DLD1 (cell line): ENCODE measurements around the gene USE1.
"Not testable (repeated sequence)": the region's sequence is repeated elsewhere in the genome, so short reads cannot be mapped to it uniquely, and the experiment has no call there.

Experiments used
- in situ Hi-C: cut with HindIII; loops from 2 replicates; pipeline ENCODE4 v1.10.0; 2017; ENCODE audit warnings: low sequenced_read_pairs

USE1 gene, protein sequence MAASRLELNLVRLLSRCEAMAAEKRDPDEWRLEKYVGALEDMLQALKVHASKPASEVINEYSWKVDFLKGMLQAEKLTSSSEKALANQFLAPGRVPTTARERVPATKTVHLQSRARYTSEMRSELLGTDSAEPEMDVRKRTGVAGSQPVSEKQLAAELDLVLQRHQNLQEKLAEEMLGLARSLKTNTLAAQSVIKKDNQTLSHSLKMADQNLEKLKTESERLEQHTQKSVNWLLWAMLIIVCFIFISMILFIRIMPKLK

DNA sequence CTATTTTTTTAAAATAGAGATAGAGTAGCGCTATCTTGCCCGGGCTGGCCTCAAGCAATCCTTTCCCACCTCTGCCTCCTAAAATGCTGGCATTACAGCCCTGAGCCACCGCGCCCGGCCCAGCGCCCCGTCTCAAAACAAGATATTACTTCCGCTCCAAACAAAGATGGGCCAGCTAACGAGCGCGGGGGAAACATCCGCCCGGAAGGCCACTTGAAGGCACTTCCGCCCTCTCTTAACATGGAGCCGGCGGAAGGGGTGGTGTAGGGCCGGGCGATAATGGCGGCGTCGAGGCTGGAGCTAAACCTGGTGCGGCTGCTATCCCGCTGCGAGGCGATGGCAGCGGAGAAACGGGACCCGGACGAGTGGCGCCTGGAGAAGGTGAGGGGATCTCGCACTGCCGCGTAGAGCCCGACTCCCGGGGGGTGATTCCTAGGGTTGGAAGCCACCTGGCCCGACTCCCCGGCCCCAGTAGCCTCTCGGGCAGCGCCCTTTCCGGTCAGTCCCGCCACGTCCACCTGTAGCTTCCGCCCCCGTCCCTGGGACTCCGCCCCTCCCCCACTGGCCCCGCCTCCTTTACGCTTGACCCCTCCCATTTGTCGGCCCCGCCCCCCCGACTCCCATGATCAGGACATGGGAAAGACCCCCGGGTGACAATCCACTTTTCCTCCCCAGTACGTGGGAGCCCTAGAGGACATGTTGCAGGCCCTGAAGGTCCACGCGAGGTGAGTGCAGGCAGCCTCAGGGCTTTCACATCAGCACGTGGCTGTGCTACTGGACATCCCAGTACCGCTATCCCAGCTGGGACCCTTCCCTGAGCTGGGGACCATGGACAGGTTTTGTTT, at the start of gene USE1:
USE1 (plus strand) TSS at position 231 of the 845 bp plus-strand sequence; CDS start at position 280, 49 bp downstream.
- in situ Hi-C loops, result no loop called here

DNA sequence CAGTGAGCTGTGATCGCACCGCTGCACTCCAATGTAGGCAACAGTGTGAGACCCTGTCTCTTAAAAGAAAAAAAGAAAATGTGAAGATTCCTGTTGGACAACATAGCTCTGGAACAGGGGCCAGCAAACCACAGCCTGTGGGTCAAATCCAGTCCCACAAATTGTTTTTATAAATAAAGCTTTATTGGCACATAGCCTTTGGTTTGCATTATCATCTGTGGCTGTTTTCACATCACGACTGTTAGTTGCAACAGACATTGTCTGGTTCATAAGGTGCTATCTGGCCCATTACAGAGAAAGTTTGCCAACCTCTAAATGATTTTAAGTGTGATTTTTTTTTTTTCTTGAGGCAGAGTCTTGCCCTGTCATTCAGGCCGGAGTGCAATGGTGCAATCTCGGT, 49.4 kb upstream of the USE1 start:
- in situ Hi-C loops, result loop anchor here (10.0 kb wide), 1 partner anchor 131 kb away; no protein-coding TSS in a partner anchor

DNA sequence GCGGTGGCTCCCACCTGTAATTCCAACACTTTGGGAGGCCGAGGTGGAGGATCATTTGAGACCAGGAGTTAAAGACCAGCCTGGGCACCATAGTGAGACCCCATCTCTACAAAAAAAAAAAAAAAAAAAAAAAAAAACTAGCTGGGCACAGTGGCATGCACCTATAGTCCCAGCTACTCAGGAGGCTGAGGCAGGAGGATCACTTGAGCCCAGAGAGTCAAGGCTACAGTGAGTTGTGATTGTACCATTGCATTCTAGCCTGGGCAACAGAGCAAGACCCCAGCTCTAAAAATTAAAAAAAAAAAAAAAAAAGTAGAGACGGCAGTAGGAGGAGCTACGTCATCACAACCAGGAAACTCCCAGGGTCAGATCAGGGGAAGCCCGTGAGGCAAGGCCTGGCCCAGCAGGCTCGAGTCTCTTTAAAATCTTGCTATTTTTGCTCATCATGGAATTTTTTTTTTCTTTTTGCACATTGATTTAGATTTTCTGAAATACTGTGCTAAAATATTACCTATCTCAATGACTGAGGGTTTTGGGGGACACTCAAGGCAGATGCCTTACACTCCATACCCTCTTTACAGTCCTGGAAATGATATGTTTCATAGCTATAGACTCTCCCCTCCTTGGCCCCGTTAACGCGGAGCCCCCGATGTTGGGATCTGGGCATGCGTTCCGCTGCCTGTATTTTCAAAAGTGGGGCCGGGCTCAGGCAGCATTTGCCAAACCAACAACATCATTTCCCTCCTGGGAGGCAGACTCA, 44.4 kb upstream of the USE1 start:
- in situ Hi-C loops, result no loop called here

DNA sequence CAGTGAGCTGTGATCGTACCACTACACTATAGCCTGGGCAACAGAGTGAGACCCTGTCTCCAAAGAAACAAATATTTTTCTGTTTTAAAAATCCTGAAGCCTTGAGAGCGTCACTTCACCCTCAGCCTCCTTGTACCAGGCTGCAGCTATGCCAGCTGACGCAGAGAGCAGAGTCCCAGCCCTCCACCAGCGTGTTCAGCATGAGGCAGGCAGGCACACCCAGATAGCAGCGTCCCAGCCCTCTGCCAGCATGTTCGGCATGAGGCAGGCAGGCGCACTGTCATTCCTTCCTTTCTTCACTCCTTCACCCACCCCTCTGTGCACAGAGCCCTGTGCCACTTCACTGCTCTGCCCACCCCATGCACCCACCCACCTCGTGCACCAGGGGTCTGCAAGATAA, 43.3 kb upstream of the USE1 start:
- in situ Hi-C loops, result no loop called here

DNA sequence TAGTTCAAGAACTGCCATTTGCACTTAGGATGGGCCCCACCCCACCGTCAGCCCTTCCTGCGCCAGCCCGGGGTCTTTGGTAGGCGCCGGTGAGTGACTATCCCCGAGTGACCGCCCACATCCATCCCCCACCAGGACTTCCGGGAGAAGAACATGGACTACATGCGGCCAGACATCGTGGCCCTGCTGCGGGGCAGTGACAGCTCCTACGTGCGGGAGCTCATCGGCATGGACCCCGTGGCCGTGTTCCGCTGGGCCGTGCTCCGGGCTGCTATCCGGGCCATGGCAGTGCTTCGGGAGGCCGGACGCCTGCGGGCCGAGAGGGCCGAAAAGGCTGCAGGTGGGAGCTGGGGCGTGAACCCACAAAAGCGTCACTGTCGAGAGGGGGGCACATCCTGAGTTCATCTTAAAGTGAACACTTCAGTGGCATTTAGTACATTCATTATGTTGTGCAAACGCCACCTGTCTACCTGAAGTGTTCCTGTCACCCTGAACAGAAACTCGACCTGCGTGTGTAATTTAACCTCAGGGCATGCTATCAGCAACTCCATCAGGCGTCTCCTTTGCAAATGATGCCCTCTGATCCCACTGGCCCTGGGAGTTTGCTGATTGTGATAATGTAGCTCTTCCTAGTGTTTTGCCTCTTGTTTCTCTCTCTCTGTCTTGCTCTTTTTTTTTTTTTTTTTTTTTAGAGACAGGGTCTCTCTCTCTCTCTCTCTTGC, 42.4 kb upstream of the USE1 start:
- in situ Hi-C loops, result no loop called here

DNA sequence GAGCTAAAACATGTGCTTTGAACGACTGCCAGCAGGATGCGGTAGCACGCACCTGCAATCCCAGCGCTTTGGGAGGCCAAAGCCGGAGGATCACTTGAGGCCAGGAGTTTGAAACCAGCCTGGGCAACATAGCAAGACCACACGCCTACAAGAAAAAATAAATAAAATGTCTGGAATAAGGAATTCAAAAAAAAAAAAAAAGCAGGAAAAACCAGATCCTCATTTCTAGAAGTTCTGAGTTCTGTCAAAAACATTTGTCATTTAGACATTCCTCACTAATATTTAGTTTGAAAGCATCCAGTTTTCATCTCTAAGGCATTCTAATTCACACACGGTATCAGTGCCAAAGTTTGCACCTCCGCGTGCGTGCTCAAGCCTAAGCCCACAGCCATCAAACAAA, 36.9 kb upstream of the USE1 start:
- in situ Hi-C loops, result no loop called here

DNA sequence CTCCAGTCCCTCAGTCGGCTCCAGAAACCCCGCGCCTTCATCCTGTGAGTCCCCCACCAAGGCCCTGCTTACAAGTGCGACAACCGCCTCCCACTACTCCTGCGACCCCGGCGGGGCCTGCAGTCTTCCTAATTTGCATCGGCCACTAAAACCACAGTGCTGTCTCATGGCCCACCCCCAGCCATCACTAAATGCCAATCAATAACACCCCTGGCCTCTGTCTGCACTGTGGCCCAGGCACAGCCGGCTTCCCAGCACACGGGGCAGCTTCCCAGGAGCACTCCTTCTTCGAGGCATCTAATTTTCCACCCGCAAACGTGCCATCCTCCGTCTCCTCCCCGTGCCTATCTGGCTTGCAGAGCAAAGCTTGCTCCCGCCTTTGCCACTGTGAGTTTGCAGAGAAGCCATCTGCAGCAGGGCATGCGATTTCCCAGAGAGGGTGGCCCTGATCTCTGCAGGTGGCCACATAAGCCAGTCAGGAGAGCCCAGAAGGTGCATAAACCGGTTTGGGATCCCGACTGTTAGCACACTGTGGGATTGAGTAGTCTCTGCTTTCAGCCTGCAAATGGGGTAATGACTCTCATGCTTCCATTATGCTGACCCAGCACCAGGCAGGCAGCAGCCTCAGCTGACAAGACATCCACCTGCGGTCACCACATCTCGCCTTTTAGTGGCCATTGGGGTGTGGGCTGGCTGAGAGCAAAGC, 34.0 kb upstream of the USE1 start:
- in situ Hi-C loops, result no loop called here

DNA sequence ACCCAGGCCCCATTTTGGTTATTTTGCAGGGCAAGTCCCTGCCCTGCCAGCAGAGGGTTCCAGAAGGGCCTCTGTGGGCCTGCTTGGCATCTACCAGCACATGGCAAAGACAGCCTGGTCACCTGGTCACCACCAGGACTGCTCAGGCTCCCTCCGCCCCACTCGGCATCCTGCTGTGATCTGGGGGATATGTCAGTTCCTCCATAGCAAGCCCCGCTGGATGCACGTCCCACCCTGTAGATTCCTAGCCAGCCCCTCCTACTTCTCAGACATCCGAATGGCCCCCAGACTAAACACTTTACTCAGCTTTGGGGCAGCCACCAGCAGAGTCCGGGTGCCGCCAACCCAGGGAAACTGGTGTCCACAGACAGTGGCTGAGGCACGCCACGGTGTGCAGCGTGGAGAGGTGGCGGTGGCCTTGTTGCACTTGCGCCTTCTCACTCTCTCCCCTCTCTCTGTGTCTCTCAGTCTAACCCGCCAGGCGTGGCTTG, 31.8 kb upstream of the USE1 start:
- in situ Hi-C loops, result no loop called here

DNA sequence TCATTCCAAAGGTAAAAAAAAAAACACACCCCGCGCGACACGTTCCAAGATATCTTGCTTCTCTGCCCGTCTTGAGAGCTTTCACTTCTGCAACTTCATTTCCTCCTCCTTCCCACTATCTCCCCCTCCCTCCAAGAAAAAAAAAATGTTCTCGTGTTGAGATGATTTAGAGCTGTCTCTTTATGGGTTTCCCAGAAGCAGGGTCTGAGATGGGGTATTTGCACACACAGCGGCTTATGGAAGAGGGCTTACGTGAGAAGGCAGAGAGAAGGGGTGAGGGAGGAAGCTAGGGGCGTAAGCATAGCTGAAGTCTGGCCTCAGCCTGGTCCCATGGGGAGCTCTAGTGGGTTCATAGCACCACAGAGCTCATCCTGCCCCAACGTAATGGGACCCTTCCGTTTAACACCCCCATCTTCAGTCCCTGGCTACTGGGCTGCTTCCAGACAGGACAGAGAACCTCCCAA, 31.3 kb upstream of the USE1 start:
- in situ Hi-C loops, result no loop called here

DNA sequence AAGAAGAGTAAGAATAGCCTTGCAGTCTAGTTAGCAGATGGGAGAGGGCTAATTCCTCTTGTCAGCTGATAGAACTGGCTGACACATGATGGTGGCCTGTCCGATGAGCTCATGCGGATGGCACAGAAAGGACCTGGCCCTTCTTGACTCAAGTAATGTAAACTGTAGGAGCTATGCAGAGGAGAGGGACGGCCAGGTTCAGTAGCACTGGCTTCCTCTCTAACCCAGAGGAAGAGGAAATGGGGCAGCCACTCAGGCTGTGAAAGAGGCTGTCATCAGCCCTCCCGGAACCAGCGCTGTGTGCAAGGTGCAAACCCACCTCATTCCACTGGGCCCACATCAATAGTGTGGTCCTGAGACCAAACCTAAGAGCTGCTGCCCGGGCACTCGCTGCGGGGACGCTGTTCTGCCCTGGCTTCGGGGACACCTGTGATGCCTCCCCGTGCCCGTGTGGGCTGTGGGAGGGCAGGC, 30.8 kb upstream of the USE1 start:
- in situ Hi-C loops, result no loop called here

DNA sequence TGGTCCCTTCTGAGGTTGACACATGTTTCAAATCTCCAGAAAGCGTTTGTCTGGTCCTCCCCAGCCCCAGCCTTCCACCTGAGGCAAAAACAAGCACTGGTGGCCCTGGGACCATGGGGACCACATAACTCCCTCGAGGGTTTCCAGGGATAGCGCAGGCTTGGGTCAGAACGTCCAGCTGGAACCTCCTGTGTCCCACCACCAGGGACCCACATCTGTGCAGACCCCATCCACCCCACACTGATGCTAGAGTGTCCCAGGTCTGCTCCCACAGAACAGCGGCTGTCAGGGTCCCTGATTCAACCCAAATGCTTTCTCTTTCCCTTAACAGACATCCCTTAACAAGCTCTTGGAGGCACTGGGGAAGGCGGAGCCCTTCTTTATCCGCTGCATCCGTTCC, 29.6 kb upstream of the USE1 start:
- in situ Hi-C loops, result no loop called here

DNA sequence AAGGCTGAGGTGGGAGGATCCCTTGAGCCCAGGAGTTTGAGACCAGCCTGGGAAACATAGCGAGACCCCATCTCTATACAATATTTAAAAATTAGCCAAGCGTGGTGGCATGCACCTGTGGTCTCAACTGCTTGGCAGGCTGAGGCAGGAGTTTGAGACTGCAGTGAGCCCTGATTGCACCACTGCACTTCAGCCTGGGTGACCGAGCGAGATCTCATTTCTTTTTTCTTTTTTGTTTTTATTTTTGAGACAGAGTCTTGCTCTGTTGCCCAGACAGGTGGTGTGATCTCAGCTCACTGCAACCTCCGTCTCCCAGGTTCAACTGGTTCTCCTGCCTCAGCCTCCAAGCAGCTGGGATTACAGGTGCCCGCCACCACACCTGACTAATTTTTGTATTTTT, 23.4 kb upstream of the USE1 start:
- in situ Hi-C loops, result not testable (repeated sequence)

DNA sequence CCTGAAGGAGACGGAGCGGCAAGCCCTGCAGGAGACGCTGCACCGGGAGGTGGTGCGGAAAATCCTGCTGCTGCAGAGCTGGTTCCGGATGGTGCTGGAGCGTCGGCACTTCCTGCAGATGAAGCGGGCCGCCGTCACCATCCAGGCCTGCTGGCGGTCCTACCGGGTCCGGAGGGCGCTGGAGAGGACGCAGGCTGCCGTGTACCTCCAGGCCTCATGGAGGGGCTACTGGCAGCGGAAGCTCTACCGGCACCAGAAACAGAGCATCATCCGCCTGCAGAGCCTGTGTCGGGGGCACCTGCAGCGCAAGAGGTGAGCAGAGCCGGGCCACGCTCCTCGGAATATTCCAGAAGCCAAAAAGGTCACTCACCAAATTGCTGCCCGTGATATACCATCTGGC, 22.4 kb upstream of the USE1 start:
- in situ Hi-C loops, result no loop called here

DNA sequence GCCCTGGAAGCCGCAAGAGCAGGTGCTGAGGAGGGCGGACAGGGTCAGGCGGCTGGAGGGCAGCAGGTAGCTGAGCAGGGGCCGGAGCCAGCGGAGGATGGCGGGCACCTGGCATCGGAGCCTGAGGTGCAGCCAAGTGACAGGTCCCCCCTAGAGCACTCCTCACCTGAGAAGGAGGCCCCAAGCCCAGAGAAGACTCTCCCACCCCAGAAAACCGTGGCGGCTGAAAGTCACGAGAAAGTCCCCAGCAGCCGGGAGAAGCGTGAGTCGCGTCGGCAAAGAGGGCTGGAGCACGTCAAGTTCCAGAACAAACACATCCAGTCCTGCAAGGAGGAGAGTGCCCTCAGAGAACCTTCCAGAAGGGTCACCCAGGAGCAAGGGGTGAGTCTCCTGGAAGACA, 20.5 kb upstream of the USE1 start:
- in situ Hi-C loops, result no loop called here

DNA sequence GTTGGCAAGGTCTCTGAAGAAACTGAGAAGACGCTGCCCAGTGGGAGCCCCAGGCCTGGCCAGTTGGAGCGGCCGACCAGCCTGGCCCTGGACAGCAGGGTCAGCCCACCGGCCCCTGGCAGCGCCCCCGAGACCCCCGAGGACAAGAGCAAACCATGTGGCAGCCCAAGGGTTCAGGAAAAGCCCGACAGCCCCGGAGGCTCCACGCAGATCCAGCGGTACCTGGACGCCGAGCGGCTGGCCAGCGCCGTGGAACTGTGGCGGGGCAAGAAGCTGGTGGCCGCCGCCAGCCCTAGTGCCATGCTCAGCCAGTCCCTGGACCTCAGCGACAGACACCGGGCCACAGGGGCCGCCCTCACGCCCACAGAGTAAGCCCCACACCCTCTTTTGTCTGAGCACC, 20.1 kb upstream of the USE1 start:
- in situ Hi-C loops, result no loop called here

DNA sequence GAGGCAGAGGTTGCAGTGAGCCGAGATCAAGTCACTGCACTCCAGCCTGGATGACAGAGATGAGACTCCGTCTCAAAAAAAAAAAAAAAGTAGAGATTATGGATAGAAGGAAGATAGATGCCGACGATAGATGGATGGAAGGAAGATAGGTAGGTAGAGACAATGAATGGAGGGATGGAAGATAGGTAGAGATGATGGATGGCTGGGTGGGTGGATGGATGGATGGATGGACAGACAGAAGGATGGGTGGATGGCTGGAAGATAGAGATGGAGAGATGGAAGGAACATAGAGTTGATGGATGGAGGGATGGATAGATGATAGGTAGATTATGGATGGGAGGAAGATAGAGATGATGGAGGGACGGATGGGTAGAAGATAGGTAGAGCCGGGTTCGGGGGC, 18.5 kb upstream of the USE1 start:
- in situ Hi-C loops, result no loop called here

DNA sequence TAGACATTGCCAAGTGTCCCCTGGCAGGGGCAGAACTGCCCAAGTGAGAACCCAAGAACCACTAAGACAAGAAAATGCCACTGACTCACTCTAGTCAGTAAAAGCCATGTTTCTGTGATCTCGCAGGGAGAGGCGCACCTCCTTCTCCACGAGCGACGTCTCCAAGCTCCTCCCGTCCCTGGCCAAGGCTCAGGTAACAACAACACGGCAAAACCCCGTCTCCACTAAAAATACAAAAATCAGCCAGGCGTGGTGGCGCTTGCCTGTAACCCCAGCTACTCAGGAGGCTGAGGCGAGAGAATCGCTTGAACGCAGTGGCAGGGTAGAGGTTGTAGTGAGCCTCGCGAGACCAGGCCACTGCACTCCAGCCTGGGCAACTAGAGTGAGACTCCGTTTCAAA, 17.5 kb upstream of the USE1 start:
- in situ Hi-C loops, result no loop called here

DNA sequence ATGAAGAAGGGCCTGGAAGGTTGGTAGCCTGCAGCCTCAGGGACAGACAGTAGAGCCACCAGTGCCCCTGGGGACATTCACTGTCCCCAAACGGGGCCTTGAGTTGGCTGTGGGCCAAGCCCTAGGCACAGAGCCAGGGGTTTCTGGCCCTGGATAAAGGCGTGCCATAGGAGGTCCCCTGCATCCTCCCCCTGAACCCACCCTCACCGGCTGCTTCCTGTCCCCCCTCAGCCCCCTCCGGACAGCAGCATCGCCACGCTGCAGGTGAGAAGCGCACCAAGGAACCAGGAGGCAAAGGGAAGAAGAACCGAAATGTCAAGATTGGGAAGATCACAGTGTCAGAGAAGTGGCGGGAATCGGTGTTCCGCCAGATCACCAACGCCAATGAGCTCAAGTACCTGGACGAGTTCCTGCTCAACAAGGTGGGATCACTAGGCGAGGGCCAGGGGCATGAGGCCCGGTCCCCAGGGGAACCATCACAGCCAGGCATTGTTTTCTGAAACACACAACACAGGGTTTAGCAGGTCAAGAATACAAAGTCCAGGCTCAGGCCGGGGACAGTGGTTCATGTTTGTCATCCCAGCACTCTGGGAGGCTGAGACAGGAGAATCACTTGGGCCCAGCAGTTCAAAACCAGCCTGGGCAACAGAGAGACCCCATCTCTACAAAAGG, 14.6 kb upstream of the USE1 start:
- in situ Hi-C loops, result no loop called here

DNA sequence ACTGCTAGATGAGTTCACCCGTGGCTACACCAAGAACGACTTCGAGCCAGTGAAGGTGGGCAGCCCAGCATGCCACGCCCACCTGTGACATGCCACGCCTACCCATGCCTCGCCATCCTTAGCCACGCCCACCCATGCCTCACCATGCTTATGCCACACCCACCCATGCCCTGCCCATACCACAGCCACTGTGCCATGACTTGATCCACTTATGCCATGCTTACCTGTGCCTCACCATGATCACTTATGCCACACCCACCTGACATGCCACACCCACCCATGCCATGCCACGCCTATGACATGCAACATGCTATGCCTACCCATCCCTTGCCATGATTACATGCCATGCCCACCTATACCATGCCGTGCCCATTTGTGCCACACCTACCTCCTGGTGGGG, 12.9 kb upstream of the USE1 start:
- in situ Hi-C loops, result no loop called here
